Smooth muscle cell (in vitro differentiated cells): ENCODE data around the gene PRKG1. TPM values are rescaled to one million over a fixed set of nuclear protein-coding genes. Genes with fewer than 3 reads are reported as not detected.

Experiments used
- DNase-seq: peaks from one replicate; lab custom pipeline; 2025; ENCODE audit not compliant: unreplicated experiment; lab: John Stamatoyannopoulos, UW
- H2AFZ ChIP-seq: fragments of 200-600 bp; sonication (generic); 2 replicates; pipeline ENCODE4 v1.6.0; 2016; ENCODE audit warnings: antibody characterized with exemption, low read depth, mild to moderate bottlenecking
- H3F3A ChIP-seq: fragments of 200-600 bp; sonication (generic); 2 replicates; pipeline ENCODE4 v1.6.0; 2017; ENCODE audit warnings: antibody characterized with exemption, low read depth
- H3K27ac ChIP-seq: fragments of 200-600 bp; sonication (generic); 2 replicates; pipeline ENCODE4 v1.5.1; 2016; ENCODE audit warnings: low read depth, mild to moderate bottlenecking
- H3K27me3 ChIP-seq: fragments of 200-600 bp; sonication (generic); 2 replicates; pipeline ENCODE4 v1.6.1; 2016; ENCODE audit warnings: low read depth, mild to moderate bottlenecking
- H3K36me3 ChIP-seq: fragments of 200-600 bp; sonication (generic); 2 replicates; pipeline ENCODE4 v1.5.1; 2016; ENCODE audit warnings: low read depth
- H3K4me1 ChIP-seq: fragments of 200-600 bp; sonication (generic); 2 replicates; pipeline ENCODE4 v1.5.1; 2016; ENCODE audit warnings: low read depth
- H3K4me2 ChIP-seq: fragments of 200-600 bp; sonication (generic); 2 replicates; pipeline ENCODE4 v1.6.0; 2016; ENCODE audit warnings: mild to moderate bottlenecking
- H3K4me3 ChIP-seq: fragments of 200-600 bp; sonication (generic); 2 replicates; pipeline ENCODE4 v1.5.1; 2016; ENCODE audit warnings: mild to moderate bottlenecking
- H3K79me2 ChIP-seq: fragments of 200-600 bp; sonication (generic); 2 replicates; pipeline ENCODE4 v1.6.0; 2016; ENCODE audit warnings: low read depth, mild to moderate bottlenecking
- H3K9ac ChIP-seq: fragments of 200-600 bp; sonication (generic); 2 replicates; pipeline ENCODE4 v1.6.0; 2016; ENCODE audit warnings: low read depth
- H3K9me3 ChIP-seq: fragments of 200-600 bp; sonication (generic); replicated peaks from 2 replicates; pipeline ENCODE4 v1.5.1; 2016; ENCODE audit warnings: low read depth
- H4K20me1 ChIP-seq: fragments of 200-600 bp; sonication (generic); 2 replicates; pipeline ENCODE4 v1.6.0; 2016; ENCODE audit warnings: low read depth
- WGBS: methylation state at CpG from one replicate; pipeline ENCODE4 v1.1.7; 2016; ENCODE audit warnings: low lambda C conversion rate; 5-methylcytosine and 5-hydroxymethylcytosine counted together
- polyA plus RNA-seq: library from polyadenylated mRNA; unstranded; fragments of >200 nt; fragmentation: Nextera tagmentation; extraction: Ambion mirVana; gene quantifications from 2 replicates; pipeline ENCODE4 v1.2.1, GENCODE V29; 2016
- total RNA-seq: library from RNA; depleted of rRNA; stranded (reverse); fragments of >200 nt; gene quantifications from 2 replicates; pipeline ENCODE4 v1.2.3, GENCODE V29; 2014
- TF ChIP-seq, protein P1 (sequence below): fragments of 200-600 bp; sonication (generic); IDR thresholded peaks from 2 replicates; pipeline ENCODE4 v1.5.1; 2017; ENCODE audit warnings: borderline replicate concordance, mild to moderate bottlenecking, antibody characterized with exemption; ENCODE audit not compliant: insufficient read depth, poor library complexity, severe bottlenecking

The PRKG1 gene
- total and polyA plus RNA-seq, 2 experiments from 2014 or later, result 7.2 to 13.4 TPM

DNA sequence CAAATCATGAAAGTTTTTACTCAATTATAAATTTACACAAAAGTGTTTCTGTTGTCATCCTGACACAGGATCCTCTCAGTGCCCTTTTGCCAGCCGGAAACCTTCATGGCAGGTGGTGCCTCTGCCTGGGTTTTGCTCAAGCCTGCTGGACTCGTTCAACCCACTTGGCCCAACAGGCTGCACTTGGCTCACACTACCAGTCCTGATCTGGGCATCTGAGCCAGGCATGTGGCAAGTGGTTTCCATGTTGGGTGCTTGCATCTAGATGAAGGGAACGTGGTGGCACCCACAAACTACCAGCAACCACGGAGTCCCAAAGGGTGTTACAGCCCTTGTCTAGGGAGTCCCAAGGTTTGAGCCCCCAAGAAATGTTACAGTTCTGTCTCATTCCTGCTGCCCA lies 787.4 kb downstream of the PRKG1 start:
- Histone ChIP-seq H3K27me3 (no peaks in the 10 kb centered on the region), H3K9me3 (no peaks in the 10 kb centered on the region), H2AFZ (no peak overlapping the region), H3K4me3 (no peak overlapping the region), H4K20me1 (no peaks in the 10 kb centered on the region), H3K36me3 (no peaks in the 10 kb centered on the region), H3K27ac (no peak overlapping the region), H3F3A (no peaks in the 10 kb centered on the region), H3K4me2 (no peak overlapping the region), H3K9ac (no peak overlapping the region), H3K4me1 (peaks cover 10% of the 10 kb centered on the region), H3K79me2 (no peaks in the 10 kb centered on the region)
- no peak for DNase-seq
- 93% methylated on average over 4 of the region's 4 CpGs for WGBS
- TF ChIP-seq, protein P1, sequence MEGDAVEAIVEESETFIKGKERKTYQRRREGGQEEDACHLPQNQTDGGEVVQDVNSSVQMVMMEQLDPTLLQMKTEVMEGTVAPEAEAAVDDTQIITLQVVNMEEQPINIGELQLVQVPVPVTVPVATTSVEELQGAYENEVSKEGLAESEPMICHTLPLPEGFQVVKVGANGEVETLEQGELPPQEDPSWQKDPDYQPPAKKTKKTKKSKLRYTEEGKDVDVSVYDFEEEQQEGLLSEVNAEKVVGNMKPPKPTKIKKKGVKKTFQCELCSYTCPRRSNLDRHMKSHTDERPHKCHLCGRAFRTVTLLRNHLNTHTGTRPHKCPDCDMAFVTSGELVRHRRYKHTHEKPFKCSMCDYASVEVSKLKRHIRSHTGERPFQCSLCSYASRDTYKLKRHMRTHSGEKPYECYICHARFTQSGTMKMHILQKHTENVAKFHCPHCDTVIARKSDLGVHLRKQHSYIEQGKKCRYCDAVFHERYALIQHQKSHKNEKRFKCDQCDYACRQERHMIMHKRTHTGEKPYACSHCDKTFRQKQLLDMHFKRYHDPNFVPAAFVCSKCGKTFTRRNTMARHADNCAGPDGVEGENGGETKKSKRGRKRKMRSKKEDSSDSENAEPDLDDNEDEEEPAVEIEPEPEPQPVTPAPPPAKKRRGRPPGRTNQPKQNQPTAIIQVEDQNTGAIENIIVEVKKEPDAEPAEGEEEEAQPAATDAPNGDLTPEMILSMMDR, result no peak

DNA sequence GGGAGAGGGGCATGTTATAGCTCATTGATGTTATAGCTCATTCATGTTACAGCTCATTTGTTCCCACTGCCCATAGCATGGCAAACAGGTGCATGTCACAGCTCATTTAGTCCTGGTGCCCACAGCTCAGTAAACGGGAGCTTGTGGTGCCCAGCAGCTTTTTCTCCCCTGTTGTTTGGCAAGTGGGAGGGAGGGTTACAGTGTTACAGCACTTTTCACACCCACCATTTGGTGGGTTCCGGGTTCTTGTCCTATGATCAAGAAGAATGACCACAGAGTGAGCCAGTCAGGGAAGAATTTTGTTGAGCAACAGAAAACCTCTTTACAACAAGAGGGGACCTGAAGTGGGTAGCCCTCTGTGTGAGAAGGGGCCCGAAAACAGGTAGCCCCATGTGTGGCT lies 787.9 kb downstream of the PRKG1 start:
- Histone ChIP-seq H3K4me2 (no peak overlapping the region), H3K4me1 (peaks cover 10% of the 10 kb centered on the region), H3K9ac (no peak overlapping the region), H2AFZ (no peak overlapping the region), H4K20me1 (no peaks in the 10 kb centered on the region), H3K27me3 (no peaks in the 10 kb centered on the region), H3F3A (no peaks in the 10 kb centered on the region), H3K4me3 (no peak overlapping the region), H3K9me3 (no peaks in the 10 kb centered on the region), H3K79me2 (no peaks in the 10 kb centered on the region), H3K36me3 (no peaks in the 10 kb centered on the region), H3K27ac (no peak overlapping the region)
- DNase-seq, result no peak
- TF ChIP-seq, protein P1, result no peak
- WGBS, result 88% methylated on average over 3 of the region's 3 CpGs

DNA sequence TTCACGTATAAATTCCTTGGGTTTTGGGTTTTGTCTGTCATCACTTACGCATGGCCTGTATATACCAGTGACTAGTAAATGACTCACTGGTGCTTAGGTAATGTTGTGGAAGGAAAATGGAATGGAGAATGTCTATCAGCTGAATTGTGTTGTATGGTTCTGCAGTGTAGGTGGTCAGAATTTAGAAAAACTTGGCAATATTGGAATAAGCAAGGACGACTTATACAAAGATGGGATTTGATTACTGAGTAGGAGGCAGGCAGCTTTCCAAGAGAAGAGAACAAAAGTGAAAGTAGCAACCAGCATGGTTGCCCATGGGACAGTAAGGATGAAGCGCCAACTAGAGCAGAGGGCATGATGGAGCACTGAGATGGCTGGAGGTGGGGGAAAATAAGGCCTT lies 793.7 kb downstream of the PRKG1 start:
- Histone ChIP-seq H3F3A (no peaks in the 10 kb centered on the region), H4K20me1 (no peaks in the 10 kb centered on the region), H3K4me3 (no peak overlapping the region), H3K27me3 (no peaks in the 10 kb centered on the region), H3K79me2 (no peaks in the 10 kb centered on the region), H2AFZ (no peak overlapping the region), H3K4me1 (peaks cover 5% of the 10 kb centered on the region), H3K9me3 (no peaks in the 10 kb centered on the region), H3K27ac (peak overlapping the region; percentile 71), H3K9ac (no peak overlapping the region), H3K4me2 (peak overlapping the region; percentile 53), H3K36me3 (no peaks in the 10 kb centered on the region)
- no peak for DNase-seq
- 36% methylated on average over 4 of the region's 4 CpGs for WGBS
- TF ChIP-seq, protein P1, result no peak

DNA sequence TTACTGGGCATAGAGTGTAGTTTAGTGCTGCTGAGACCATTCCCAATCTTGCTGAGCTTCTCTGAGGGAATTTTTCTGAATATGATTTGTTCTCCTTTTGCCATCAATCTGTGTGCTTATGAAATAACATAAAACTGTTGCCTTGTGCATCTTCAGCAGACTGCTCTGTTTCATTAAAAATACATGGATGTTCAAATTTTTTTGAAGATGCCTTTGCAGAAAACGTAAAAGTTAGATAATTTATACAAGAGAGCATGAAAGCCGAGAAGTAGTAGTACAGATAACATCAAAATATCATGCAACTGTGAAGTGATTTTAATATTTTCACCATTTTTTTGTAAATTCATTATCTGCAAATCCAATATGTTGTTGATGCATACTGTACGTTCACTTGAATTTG lies 799.8 kb downstream of the PRKG1 start:
- no peak overlapping the region for H2AFZ ChIP-seq
- H4K20me1 ChIP-seq, result no peaks in the 10 kb centered on the region
- no peak overlapping the region for H3K4me3 ChIP-seq
- no peaks in the 10 kb centered on the region for H3K79me2 ChIP-seq
- H3K9ac ChIP-seq, result no peak overlapping the region
- H3K4me1 ChIP-seq, result peaks cover 28% of the 10 kb centered on the region
- TF ChIP-seq, protein P1, result no peak
- no peaks in the 10 kb centered on the region for H3K27me3 ChIP-seq
- no peak overlapping the region for H3K4me2 ChIP-seq
- DNase-seq, result no peak
- H3K9me3 ChIP-seq, result no peaks in the 10 kb centered on the region
- WGBS, result 92% methylated on average over 3 of the region's 3 CpGs
- H3F3A ChIP-seq, result peaks cover 10% of the 10 kb centered on the region
- no peak overlapping the region for H3K27ac ChIP-seq
- no peaks in the 10 kb centered on the region for H3K36me3 ChIP-seq
